HepG2 (cell line): ENCODE results near the gene ZNF512B. TPM values are rescaled to one million over a fixed set of nuclear protein-coding genes. Genes with fewer than 3 reads are reported as not detected.

Experiments used
- ARNT2 ChIP-seq: sonication (generic); formaldehyde crosslinking; IDR thresholded peaks from 2 replicates; pipeline ENCODE4 v1.8.0; 2022; ENCODE audit warnings: mild to moderate bottlenecking, low read depth, missing genetic modification reagents, moderate library complexity
- HDAC6 ChIP-seq: fragments of 200-600 bp; sonication (generic); IDR thresholded peaks from 2 replicates; pipeline ENCODE4 v1.7.0; 2017; ENCODE audit warnings: mild to moderate bottlenecking, antibody characterized with exemption, low read length, low read depth
- MED13 ChIP-seq: sonication (generic); formaldehyde crosslinking; IDR thresholded peaks from 2 replicates; pipeline ENCODE4 v1.5.0; 2020; ENCODE audit warnings: missing genetic modification reagents
- MXD4 ChIP-seq: IDR thresholded peaks from 2 replicates; pipeline ENCODE4 v1.6.1; 2016; ENCODE audit warnings: mild to moderate bottlenecking, missing biosample characterization, missing genetic modification reagents
- MZF1 ChIP-seq: sonication (generic); formaldehyde crosslinking; IDR thresholded peaks from 2 replicates; pipeline ENCODE4 v1.8.1; 2023; ENCODE audit warnings: mild to moderate bottlenecking, missing genetic modification reagents, borderline replicate concordance
- RAD51 ChIP-seq: fragments of 450-650 bp; IDR thresholded peaks from 2 replicates; pipeline ENCODE4 v1.6.1; 2016; ENCODE audit warnings: borderline replicate concordance
- SMARCE1 ChIP-seq: fragments of 450-650 bp; IDR thresholded peaks from 2 replicates; pipeline ENCODE4 v1.6.1; 2017; ENCODE audit warnings: borderline replicate concordance
- STAT6 ChIP-seq: sonication (generic); formaldehyde crosslinking; IDR thresholded peaks from 2 replicates; pipeline ENCODE4 v1.4.0; 2020; ENCODE audit warnings: missing genetic modification reagents, mild to moderate bottlenecking, borderline replicate concordance
- XRCC5 ChIP-seq: fragments of 200-400 bp; formaldehyde crosslinking; optimal IDR thresholded peaks from 2 replicates; pipeline ENCODE3; 2017; ENCODE audit warnings: mild to moderate bottlenecking, low read length
- YY1 ChIP-seq: IDR thresholded peaks from 2 replicates; pipeline ENCODE4 v1.6.1; 2011; ENCODE audit warnings: low read length, low read depth, moderate library complexity, mild to moderate bottlenecking; ENCODE audit not compliant: insufficient read depth, insufficient replicate concordance
- ZFP36L1 ChIP-seq: sonication (generic); formaldehyde crosslinking; IDR thresholded peaks from 2 replicates; pipeline ENCODE4 v1.8.0; 2022; ENCODE audit warnings: mild to moderate bottlenecking, missing genetic modification reagents, moderate library complexity
- ZNF136 ChIP-seq: sonication (generic); formaldehyde crosslinking; IDR thresholded peaks from 2 replicates; pipeline ENCODE4 v1.8.1; 2022; ENCODE audit warnings: low read depth, mild to moderate bottlenecking, moderate library complexity, missing genetic modification reagents
- ZNF251 ChIP-seq: sonication (generic); formaldehyde crosslinking; IDR thresholded peaks from 2 replicates; pipeline ENCODE4 v1.9.0; 2021; ENCODE audit warnings: mild to moderate bottlenecking, missing genetic modification reagents
- ZNF44 ChIP-seq: sonication (generic); formaldehyde crosslinking; IDR thresholded peaks from 2 replicates; pipeline ENCODE4 v1.5.1; 2020; ENCODE audit warnings: mild to moderate bottlenecking, missing genetic modification reagents
- ZNF709 ChIP-seq: sonication (generic); formaldehyde crosslinking; IDR thresholded peaks from 2 replicates; pipeline ENCODE4 v1.5.0; 2020; ENCODE audit warnings: mild to moderate bottlenecking, missing genetic modification reagents
- ZNF790 ChIP-seq: sonication (generic); formaldehyde crosslinking; IDR thresholded peaks from 2 replicates; pipeline ENCODE4 v1.8.0; 2022; ENCODE audit warnings: missing genetic modification reagents, mild to moderate bottlenecking, borderline replicate concordance
- polyA plus RNA-seq, 8 experiments: library from polyadenylated mRNA; depleted of rRNA in 3 of 8; stranded (reverse) in 7 of 8; unstranded in 1 of 8; fragments of >200 nt; fragmentation: Illumina TruSeq in 4 of 8; extraction: Trizol in 4 of 8; gene quantifications; 2 replicates each; pipeline versions ENCODE4 v1.2.1 to v1.2.3, GENCODE V29; 2011 to 2016; ENCODE audit warnings: low read depth in 4 of 8, missing spikeins in 1 of 8, mixed read lengths in 1 of 8; ENCODE audit not compliant: insufficient read depth in 1 of 8
- total RNA-seq, 5 experiments: library from RNA; depleted of rRNA; stranded (reverse); fragments of >200 nt; fragmentation: Illumina TruSeq; extraction: Trizol; gene quantifications; 2 replicates each; pipeline ENCODE4 v1.2.3, GENCODE V29; 2016; ENCODE audit warnings: low read depth in 1 of 5
- TF ChIP-seq, protein P1 (sequence below): sonication (generic); formaldehyde crosslinking; IDR thresholded peaks from 2 replicates; pipeline ENCODE4 v1.4.0; 2020; ENCODE audit warnings: missing genetic modification reagents
- TF ChIP-seq, protein P2 (sequence below): sonication (generic); formaldehyde crosslinking; IDR thresholded peaks from 2 replicates; pipeline ENCODE4 v1.8.0; 2022; ENCODE audit warnings: mild to moderate bottlenecking, missing genetic modification reagents, moderate library complexity
- TF ChIP-seq, protein P3 (sequence below): sonication (generic); formaldehyde crosslinking; IDR thresholded peaks from 2 replicates; pipeline ENCODE4 v1.8.1; 2023; ENCODE audit warnings: missing genetic modification reagents, mild to moderate bottlenecking, borderline replicate concordance
- TF ChIP-seq, protein P4 (sequence below): IDR thresholded peaks from 2 replicates; pipeline ENCODE4 v1.6.1; 2016; ENCODE audit warnings: missing genetic modification reagents, missing compliant biosample characterization

Gene ZNF512B
- total and polyA plus RNA-seq, 2 of the 13 experiments (the other 11 are each of a cell fraction or from before 2014, with no cell fraction given): 11.5 to 30.6 TPM

GRCh38 chr20:63955827-63956663 lies 13.7 kb downstream of the ZNF512B start, which contains the start of gene UCKL1 (continued):
- TF ChIP-seq, protein P1, sequence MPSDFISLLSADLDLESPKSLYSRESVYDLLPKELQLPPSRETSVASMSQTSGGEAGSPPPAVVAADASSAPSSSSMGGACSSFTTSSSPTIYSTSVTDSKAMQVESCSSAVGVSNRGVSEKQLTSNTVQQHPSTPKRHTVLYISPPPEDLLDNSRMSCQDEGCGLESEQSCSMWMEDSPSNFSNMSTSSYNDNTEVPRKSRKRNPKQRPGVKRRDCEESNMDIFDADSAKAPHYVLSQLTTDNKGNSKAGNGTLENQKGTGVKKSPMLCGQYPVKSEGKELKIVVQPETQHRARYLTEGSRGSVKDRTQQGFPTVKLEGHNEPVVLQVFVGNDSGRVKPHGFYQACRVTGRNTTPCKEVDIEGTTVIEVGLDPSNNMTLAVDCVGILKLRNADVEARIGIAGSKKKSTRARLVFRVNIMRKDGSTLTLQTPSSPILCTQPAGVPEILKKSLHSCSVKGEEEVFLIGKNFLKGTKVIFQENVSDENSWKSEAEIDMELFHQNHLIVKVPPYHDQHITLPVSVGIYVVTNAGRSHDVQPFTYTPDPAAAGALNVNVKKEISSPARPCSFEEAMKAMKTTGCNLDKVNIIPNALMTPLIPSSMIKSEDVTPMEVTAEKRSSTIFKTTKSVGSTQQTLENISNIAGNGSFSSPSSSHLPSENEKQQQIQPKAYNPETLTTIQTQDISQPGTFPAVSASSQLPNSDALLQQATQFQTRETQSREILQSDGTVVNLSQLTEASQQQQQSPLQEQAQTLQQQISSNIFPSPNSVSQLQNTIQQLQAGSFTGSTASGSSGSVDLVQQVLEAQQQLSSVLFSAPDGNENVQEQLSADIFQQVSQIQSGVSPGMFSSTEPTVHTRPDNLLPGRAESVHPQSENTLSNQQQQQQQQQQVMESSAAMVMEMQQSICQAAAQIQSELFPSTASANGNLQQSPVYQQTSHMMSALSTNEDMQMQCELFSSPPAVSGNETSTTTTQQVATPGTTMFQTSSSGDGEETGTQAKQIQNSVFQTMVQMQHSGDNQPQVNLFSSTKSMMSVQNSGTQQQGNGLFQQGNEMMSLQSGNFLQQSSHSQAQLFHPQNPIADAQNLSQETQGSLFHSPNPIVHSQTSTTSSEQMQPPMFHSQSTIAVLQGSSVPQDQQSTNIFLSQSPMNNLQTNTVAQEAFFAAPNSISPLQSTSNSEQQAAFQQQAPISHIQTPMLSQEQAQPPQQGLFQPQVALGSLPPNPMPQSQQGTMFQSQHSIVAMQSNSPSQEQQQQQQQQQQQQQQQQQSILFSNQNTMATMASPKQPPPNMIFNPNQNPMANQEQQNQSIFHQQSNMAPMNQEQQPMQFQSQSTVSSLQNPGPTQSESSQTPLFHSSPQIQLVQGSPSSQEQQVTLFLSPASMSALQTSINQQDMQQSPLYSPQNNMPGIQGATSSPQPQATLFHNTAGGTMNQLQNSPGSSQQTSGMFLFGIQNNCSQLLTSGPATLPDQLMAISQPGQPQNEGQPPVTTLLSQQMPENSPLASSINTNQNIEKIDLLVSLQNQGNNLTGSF (CRISPR knock-in tag): peak; percentile 97
- TF ChIP-seq MXD4: peak; percentile 97
- no peak for TF ChIP-seq SMARCE1
- TF ChIP-seq MED13 (CRISPR knock-in tag): peak; percentile 97
- TF ChIP-seq ARNT2 (CRISPR knock-in tag): peak; percentile 99
- peak; percentile 43; the same call in 1 of the 2 replicates for TF ChIP-seq RAD51
- peak; percentile 93 for TF ChIP-seq YY1
- peak; percentile 24; the same call in 1 of the 2 replicates for TF ChIP-seq MZF1 (CRISPR knock-in tag)
- TF ChIP-seq ZNF709 (CRISPR knock-in tag): peak; percentile 99
- TF ChIP-seq, protein P2, sequence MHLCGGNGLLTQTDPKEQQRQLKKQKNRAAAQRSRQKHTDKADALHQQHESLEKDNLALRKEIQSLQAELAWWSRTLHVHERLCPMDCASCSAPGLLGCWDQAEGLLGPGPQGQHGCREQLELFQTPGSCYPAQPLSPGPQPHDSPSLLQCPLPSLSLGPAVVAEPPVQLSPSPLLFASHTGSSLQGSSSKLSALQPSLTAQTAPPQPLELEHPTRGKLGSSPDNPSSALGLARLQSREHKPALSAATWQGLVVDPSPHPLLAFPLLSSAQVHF (CRISPR knock-in tag): peak; percentile 93
- peak; percentile 96 for TF ChIP-seq ZNF44 (CRISPR knock-in tag)
- peak; percentile 97 for TF ChIP-seq ZNF790
- TF ChIP-seq HDAC6: no peak
- peak; percentile 97; the same call in 1 of the 2 replicates for TF ChIP-seq ZNF251 (CRISPR knock-in tag)
- TF ChIP-seq STAT6 (CRISPR knock-in tag): peak; percentile 99; the same call in 1 of the 2 replicates
- peak; percentile 36; the same call in 1 of the 2 replicates for TF ChIP-seq ZFP36L1 (CRISPR knock-in tag)
- TF ChIP-seq, protein P3, sequence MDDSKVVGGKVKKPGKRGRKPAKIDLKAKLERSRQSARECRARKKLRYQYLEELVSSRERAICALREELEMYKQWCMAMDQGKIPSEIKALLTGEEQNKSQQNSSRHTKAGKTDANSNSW: no peak; the same call in 1 of the 2 replicates
- TF ChIP-seq, protein P4, sequence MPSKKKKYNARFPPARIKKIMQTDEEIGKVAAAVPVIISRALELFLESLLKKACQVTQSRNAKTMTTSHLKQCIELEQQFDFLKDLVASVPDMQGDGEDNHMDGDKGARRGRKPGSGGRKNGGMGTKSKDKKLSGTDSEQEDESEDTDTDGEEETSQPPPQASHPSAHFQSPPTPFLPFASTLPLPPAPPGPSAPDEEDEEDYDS (CRISPR knock-in tag): peak; percentile 80
- TF ChIP-seq ZNF136 (CRISPR knock-in tag): no peak
- TF ChIP-seq XRCC5: peak; percentile 92
